Neuronal stem cell (in vitro differentiated cells): ENCODE data around the gene HDAC9.

Experiments
- DNase-seq: peaks from one replicate; pipeline ENCODE4 v3.0.0-alpha.2; 2013; ENCODE audit warnings: low spot score
- H2AFZ ChIP-seq: one replicate; pipeline ENCODE4 v1.6.1; 2013; ENCODE audit warnings: mild to moderate bottlenecking, low read length, inconsistent platforms
- H2AK5ac ChIP-seq: 2 replicates; pipeline ENCODE4 v1.6.1; 2013; ENCODE audit warnings: low read depth, mild to moderate bottlenecking, inconsistent platforms, low read length, moderate library complexity, mixed read lengths
- H2BK120ac ChIP-seq: 2 replicates; pipeline ENCODE4 v1.6.1; 2013; ENCODE audit warnings: low read depth, mild to moderate bottlenecking, inconsistent platforms, low read length, moderate library complexity, mixed read lengths
- H2BK12ac ChIP-seq: one replicate; pipeline ENCODE4 v1.6.1; 2013; ENCODE audit warnings: low read length, inconsistent platforms
- H2BK15ac ChIP-seq: 2 replicates; pipeline ENCODE4 v1.6.1; 2013; ENCODE audit warnings: mild to moderate bottlenecking, low read length, inconsistent platforms, mixed read lengths
- H2BK5ac ChIP-seq: one replicate; pipeline ENCODE4 v1.6.1; 2013; ENCODE audit warnings: inconsistent platforms, mild to moderate bottlenecking, low read length, moderate library complexity
- H3K14ac ChIP-seq: one replicate; pipeline ENCODE4 v1.6.1; 2013; ENCODE audit warnings: low read length, inconsistent platforms
- H3K18ac ChIP-seq: 2 replicates; pipeline ENCODE4 v1.6.1; 2013; ENCODE audit warnings: low read length, inconsistent platforms
- H3K23ac ChIP-seq: 2 replicates; pipeline ENCODE4 v1.6.1; 2013; ENCODE audit warnings: low read depth, mild to moderate bottlenecking, mixed read lengths, low read length, inconsistent platforms; ENCODE audit not compliant: poor library complexity
- H3K27ac ChIP-seq: replicated peaks from 3 replicates; pipeline ENCODE4 v1.5.1; 2013; ENCODE audit warnings: low read length, inconsistent platforms
- H3K27me3 ChIP-seq, 3 experiments: 2 replicates each; pipeline ENCODE4 v1.6.1; 2013; ENCODE audit warnings: low read length in 3 of 3, mild to moderate bottlenecking in 2 of 3, inconsistent platforms in 1 of 3, low read depth in 1 of 3, mixed read lengths in 1 of 3, moderate library complexity in 1 of 3; ENCODE audit not compliant: control insufficient read depth in 3 of 3, insufficient read depth in 3 of 3
- H3K36me3 ChIP-seq, 2 donors: replicated peaks in 1 of 2; 2 replicates each; pipeline ENCODE4 v1.6.1; 2013; ENCODE audit warnings: low read length in 2 of 2; ENCODE audit not compliant: control insufficient read depth in 2 of 2, insufficient read depth in 2 of 2
- H3K4ac ChIP-seq: 2 replicates; pipeline ENCODE4 v1.6.1; 2013; ENCODE audit warnings: inconsistent platforms, mild to moderate bottlenecking, low read length, moderate library complexity
- H3K4me1 ChIP-seq, 2 donors: 1 replicate in 1 of 2; 2 replicates in 1 of 2; pipeline ENCODE4 v1.6.1; 2013; ENCODE audit warnings: low read length in 2 of 2, low read depth in 1 of 2; ENCODE audit not compliant: control insufficient read depth in 2 of 2, insufficient read depth in 1 of 2
- H3K4me2 ChIP-seq: one replicate; pipeline ENCODE4 v1.6.1; 2013; ENCODE audit warnings: mild to moderate bottlenecking, low read length, inconsistent platforms; ENCODE audit not compliant: insufficient read depth, poor library complexity, severe bottlenecking
- H3K4me3 ChIP-seq, 2 donors: 2 replicates each; pipeline ENCODE4 v1.5.1; 2013; ENCODE audit warnings: low read length in 2 of 2, mild to moderate bottlenecking in 2 of 2, inconsistent platforms in 1 of 2, moderate library complexity in 1 of 2
- H3K79me1 ChIP-seq: one replicate; pipeline ENCODE4 v1.6.1; 2013; ENCODE audit warnings: low read depth, mild to moderate bottlenecking, inconsistent platforms, low read length, moderate library complexity
- H3K9ac ChIP-seq: one replicate; pipeline ENCODE4 v1.6.1; 2013; ENCODE audit warnings: mild to moderate bottlenecking, low read depth, low read length, inconsistent platforms; ENCODE audit not compliant: poor library complexity
- H3K9me3 ChIP-seq, 2 donors: replicated peaks in 1 of 2; 2 replicates each; pipeline versions ENCODE3 to v1.6.1; 2013; ENCODE audit warnings: low read length in 2 of 2, mild to moderate bottlenecking in 2 of 2, inconsistent platforms in 1 of 2, low read depth in 1 of 2, mixed read lengths in 1 of 2, moderate library complexity in 1 of 2; ENCODE audit not compliant: control insufficient read depth in 2 of 2, insufficient read depth in 1 of 2
- H4K8ac ChIP-seq: one replicate; pipeline ENCODE4 v1.6.1; 2013; ENCODE audit warnings: low read depth, mild to moderate bottlenecking, inconsistent platforms, low read length, moderate library complexity
- H4K91ac ChIP-seq: one replicate; pipeline ENCODE4 v1.6.1; 2013; ENCODE audit warnings: low read length, low read depth, mild to moderate bottlenecking, inconsistent platforms; ENCODE audit not compliant: poor library complexity
- WGBS, 2 donors: extraction: QIAGEN DNeasy Blood & Tissue Kit; methylation state at CpG; one replicate each; pipeline ENCODE4 v1.1.7; 2013; ENCODE audit warnings: missing lambda C conversion rate in 2 of 2, mixed read lengths in 1 of 2; ENCODE audit not compliant: insufficient read length in 2 of 2, insufficient replicate concordance in 1 of 2; ENCODE audit errors: extremely low coverage in 2 of 2; 5-methylcytosine and 5-hydroxymethylcytosine counted together

The HDAC9 gene

DNA sequence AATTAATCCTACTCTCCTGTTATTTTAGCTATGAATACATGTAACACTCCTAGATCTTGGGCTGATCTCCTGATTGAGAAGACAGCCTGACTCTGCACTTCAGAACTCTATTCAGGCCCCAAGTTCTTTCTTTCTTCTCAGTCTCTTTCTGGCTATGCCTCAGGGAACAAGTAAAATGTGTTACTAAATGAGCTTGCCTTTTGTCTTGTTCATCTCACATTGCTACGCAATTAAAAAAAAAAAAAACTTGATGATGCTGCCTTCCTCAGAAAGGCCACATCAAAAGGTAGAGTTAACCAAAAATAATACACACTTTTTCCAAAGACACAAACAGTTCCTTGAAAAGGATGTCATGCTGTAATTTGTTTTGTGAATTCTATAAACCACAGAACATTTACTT, 363.8 kb downstream of the HDAC9 start:
- DNase-seq = no peak
- H3K4me3 ChIP-seq = no peak overlapping the region
- no peak overlapping the region for H2AK5ac ChIP-seq
- H3K79me1 ChIP-seq = no peaks in the 10 kb centered on the region
- H4K8ac ChIP-seq = no peak overlapping the region
- no peaks in the 10 kb centered on the region for H3K27me3 ChIP-seq
- H2BK120ac ChIP-seq = no peak overlapping the region
- no peaks in the 10 kb centered on the region for H3K4me1 ChIP-seq
- H2AFZ ChIP-seq = no peak overlapping the region
- no CpG with 5 or more reads among the region's 1 CpG for WGBS, 2 donors
- H4K91ac ChIP-seq = no peak overlapping the region
- H3K9me3 ChIP-seq = no peaks in the 10 kb centered on the region
- H2BK15ac ChIP-seq = no peak overlapping the region
- H3K27ac ChIP-seq = no peak overlapping the region
- no peak overlapping the region for H2BK12ac ChIP-seq
- H3K4ac ChIP-seq = no peak overlapping the region
- H3K18ac ChIP-seq = no peak overlapping the region
- H3K4me2 ChIP-seq = no peak overlapping the region
- H2BK5ac ChIP-seq = no peak overlapping the region
- no peak overlapping the region for H3K14ac ChIP-seq
- H3K23ac ChIP-seq = no peak overlapping the region
- H3K9ac ChIP-seq = no peak overlapping the region
- no peaks in the 10 kb centered on the region for H3K36me3 ChIP-seq

DNA sequence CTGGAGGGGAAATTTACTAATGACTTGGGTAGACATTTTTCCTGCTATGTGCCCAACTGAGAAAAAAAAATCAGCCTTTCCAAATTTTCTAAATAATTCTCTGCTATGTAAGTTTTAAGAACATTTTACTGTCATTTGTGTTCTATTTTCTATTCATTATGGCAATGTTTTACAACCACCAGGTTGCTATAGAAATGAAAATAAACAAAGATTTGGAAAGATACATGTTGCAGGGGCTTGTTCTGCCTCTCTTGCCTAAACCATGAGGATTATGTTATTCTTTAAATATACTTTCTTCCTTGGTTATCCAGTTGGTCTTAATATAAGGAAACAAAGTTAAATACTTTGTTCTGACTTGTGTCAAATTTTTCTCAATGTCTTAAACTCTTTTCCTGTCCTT, 364.7 kb downstream of the HDAC9 start:
- Histone ChIP-seq H3K79me1 (no peaks in the 10 kb centered on the region), H2BK120ac (no peak overlapping the region), H3K27me3 (no peaks in the 10 kb centered on the region), H3K36me3 (no peaks in the 10 kb centered on the region), H2AK5ac (no peak overlapping the region), H3K4me2 (no peak overlapping the region), H3K4me1 (no peaks in the 10 kb centered on the region), H2BK12ac (no peak overlapping the region), H3K9me3 (no peaks in the 10 kb centered on the region), H3K4ac (no peak overlapping the region), H3K27ac (no peak overlapping the region), H3K9ac (no peak overlapping the region), H2BK5ac (no peak overlapping the region), H3K23ac (no peak overlapping the region), H4K91ac (no peak overlapping the region), H3K4me3 (no peak overlapping the region), H4K8ac (no peak overlapping the region), H3K14ac (no peak overlapping the region), H3K18ac (no peak overlapping the region), H2BK15ac (no peak overlapping the region), H2AFZ (no peak overlapping the region)
- no peak for DNase-seq

DNA sequence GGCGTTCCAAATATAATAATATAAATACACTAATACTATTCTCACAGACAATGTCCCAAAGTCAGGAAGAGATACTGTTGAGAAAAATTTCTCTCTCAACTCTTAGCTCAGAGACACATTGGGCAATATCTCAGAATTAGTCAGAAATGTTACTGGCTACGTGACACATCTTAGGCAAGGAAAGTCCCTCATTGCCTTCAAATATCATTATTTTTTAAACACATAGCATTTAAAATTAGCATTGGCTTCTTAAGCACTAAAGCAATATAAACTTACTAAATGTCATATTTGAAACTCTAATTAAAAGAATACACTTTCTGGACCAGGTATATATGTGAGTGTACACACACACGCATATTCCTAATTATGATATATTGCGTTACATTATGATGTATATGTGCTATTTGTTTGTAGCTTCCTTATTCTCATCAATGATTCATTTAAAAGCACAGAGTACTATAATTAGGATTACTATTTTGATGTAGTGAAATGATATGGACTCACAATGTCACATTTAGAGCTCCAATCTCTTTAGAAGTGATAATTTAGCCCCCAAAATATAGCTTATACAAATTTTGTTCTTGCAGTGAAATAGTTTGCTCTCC, 366.1 kb downstream of the HDAC9 start:
- WGBS, 2 donors = no CpG with 5 or more reads among the region's 4 CpGs
- Histone ChIP-seq H3K18ac (no peak overlapping the region), H3K27ac (no peak overlapping the region), H2AK5ac (no peak overlapping the region), H3K23ac (no peak overlapping the region), H2AFZ (no peak overlapping the region), H4K8ac (no peak overlapping the region), H3K79me1 (no peaks in the 10 kb centered on the region), H2BK12ac (no peak overlapping the region), H3K4me2 (no peak overlapping the region), H2BK120ac (no peak overlapping the region), H3K9ac (no peak overlapping the region), H2BK15ac (no peak overlapping the region), H3K9me3 (no peaks in the 10 kb centered on the region), H3K36me3 (no peaks in the 10 kb centered on the region), H3K4me3 (no peak overlapping the region), H3K14ac (no peak overlapping the region), H4K91ac (no peak overlapping the region), H3K27me3 (no peaks in the 10 kb centered on the region), H3K4me1 (no peaks in the 10 kb centered on the region), H3K4ac (no peak overlapping the region), H2BK5ac (no peak overlapping the region)
- no peak for DNase-seq

DNA sequence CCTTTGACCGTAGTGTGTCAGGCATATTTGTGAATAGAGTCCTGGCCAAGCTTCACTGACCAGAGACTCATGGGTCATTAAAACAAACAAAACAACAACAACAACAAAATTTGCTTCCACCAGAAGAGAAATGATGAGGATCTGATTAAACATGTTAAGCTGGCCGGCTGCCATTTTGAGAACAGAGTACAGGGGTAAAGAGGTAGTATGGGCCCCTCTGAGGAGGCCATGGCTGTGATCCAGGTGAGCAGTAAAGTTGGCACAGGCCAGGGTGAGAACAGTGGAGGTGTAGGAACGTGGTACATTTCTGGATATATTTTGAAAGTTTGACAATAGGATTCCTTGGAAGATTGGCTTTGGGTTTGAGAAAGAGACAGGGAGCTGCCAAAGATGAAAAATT, 369.4 kb downstream of the HDAC9 start:
- Histone ChIP-seq H3K9ac (no peak overlapping the region), H2BK120ac (no peak overlapping the region), H3K27me3 (no peaks in the 10 kb centered on the region), H4K91ac (no peak overlapping the region), H2BK12ac (no peak overlapping the region), H2AK5ac (no peak overlapping the region), H3K27ac (no peak overlapping the region), H3K4me3 (no peak overlapping the region), H2AFZ (no peak overlapping the region), H3K4me1 (no peaks in the 10 kb centered on the region), H3K9me3 (no peaks in the 10 kb centered on the region), H3K18ac (no peak overlapping the region), H3K79me1 (no peaks in the 10 kb centered on the region), H4K8ac (no peak overlapping the region), H2BK15ac (no peak overlapping the region), H3K23ac (no peak overlapping the region), H2BK5ac (no peak overlapping the region), H3K4ac (no peak overlapping the region), H3K14ac (no peak overlapping the region), H3K36me3 (no peaks in the 10 kb centered on the region), H3K4me2 (no peak overlapping the region)
- WGBS, 2 donors = no CpG with 5 or more reads among the region's 3 CpGs
- DNase-seq = no peak
